Fibroblast of villous mesenchyme (primary cell): ENCODE results near the gene CA6. TPM values are rescaled to one million over a fixed set of nuclear protein-coding genes. Genes with fewer than 3 reads are reported as not detected.
"Not testable (repeated sequence)": the region's sequence is repeated elsewhere in the genome, so short reads cannot be mapped to it uniquely, and the experiment has no call there.

Source experiments
- DNase-seq: peaks from one replicate; pipeline ENCODE4 v3.0.0-alpha.2; 2010; ENCODE audit warnings: low read depth
- H3K4me3 ChIP-seq: 2 replicates; pipeline ENCODE4 v1.5.1; 2011; ENCODE audit warnings: low read depth, mild to moderate bottlenecking, low read length
- CTCF ChIP-seq: IDR thresholded peaks from 2 replicates; pipeline ENCODE4 v1.5.1; 2012; ENCODE audit warnings: low read depth, mild to moderate bottlenecking, low read length; ENCODE audit not compliant: insufficient read depth
- total RNA-seq: library from RNA; depleted of rRNA; stranded (reverse); fragments of >200 nt; gene quantifications from 2 replicates; pipeline ENCODE4 v1.2.3, GENCODE V29; 2012

CA6 gene
- total RNA-seq, 1 donor: not detected

- no peak for TF ChIP-seq CTCF
- no peak for DNase-seq
- no peak overlapping the region for H3K4me3 ChIP-seq
Measured at GRCh38 chr1:8914466-8914865, 31.2 kb upstream of the CA6 start.

DNA sequence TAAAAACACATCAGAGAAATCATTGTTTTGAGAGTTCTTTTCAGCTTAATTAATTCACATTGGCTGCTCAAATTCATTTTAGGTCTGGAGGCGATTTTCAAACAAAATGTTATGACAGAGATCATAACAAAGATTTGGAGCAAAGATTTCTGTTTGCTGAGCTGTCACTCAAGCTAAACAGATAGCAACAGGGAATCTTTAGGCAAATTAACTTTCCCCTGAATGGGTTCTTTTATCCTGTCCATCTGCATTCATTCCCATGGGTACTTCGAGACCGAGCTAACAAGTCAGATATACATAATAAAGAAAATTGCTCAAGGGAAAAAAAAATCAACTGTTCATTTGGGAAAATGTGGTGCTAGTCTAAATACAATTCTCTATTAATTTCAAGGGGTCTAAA, 30.2 kb upstream of the CA6 start:
- no peak overlapping the region for H3K4me3 ChIP-seq
- DNase-seq: no peak
- no peak for TF ChIP-seq CTCF

DNA sequence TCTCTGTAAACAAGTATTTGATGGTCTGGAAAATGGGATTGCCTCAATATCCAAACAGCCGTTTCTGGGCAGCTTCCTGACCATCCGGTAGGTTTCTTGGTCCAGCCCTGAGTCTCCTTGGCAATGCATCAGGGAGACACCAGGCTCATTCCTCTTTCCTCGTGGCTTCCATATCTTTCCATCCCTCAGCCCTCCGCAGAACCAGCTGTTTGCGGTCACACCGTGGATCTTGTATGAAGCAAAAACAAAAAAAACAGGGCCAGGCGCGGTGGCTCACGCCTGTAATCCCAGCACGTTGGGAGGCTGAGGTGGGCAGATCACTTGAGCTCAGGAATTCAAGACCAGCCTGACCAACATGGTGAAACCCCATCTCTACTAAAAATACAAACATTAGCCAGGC, 28.1 kb upstream of the CA6 start:
- H3K4me3 ChIP-seq: not testable (repeated sequence)
- peak; percentile 19 for DNase-seq

GRCh38 chr1:8922962-8923361, 22.7 kb upstream of the CA6 start:
- no peak for TF ChIP-seq CTCF
- no peak overlapping the region for H3K4me3 ChIP-seq
- DNase-seq: no peak

DNA sequence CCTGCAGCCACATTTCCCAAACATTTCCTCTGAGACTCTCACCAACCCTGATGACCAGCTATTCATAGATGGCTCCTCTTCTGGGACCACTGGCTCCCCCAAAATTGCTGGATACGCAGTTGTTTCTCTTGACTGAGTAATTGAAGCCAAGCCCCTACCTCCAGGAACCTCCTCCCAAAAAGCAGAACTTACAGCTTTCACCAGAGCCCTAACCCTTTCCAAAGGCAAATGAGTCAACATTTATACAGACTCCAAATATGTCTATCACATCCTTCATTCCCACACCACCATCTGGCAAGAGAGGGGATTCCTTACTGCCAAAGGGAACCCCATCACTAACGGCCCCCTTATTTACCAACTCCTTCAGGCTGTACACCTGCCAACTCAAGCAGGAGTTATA, 20.3 kb upstream of the CA6 start:
- no peak for DNase-seq
- TF ChIP-seq CTCF: no peak

GRCh38 chr1:8925960-8926359, 19.7 kb upstream of the CA6 start:
- DNase-seq: no peak
- no peak overlapping the region for H3K4me3 ChIP-seq
- TF ChIP-seq CTCF: no peak

More for the DNA sequence above, 20.3 kb upstream of the CA6 start:
- no peak overlapping the region for H3K4me3 ChIP-seq

- H3K4me3 ChIP-seq: no peak overlapping the region
- no peak for DNase-seq
- TF ChIP-seq CTCF: no peak
Measured at GRCh38 chr1:8926707-8927694, 18.7 kb upstream of the CA6 start.
